GM23338 (cell line): ENCODE data around the gene MEGF8. TPM values are rescaled to one million over a fixed set of nuclear protein-coding genes. Genes with fewer than 3 reads are reported as not detected.

ENCODE experiments used
- ATAC-seq: fragments of 200-7000 bp; cut with Tn5 transposase; 3 replicates; pipeline ENCODE4 v1.9.1; 2020
- DNase-seq: peaks from one replicate; pipeline ENCODE4 v3.0.0-alpha.2; 2015; ENCODE audit warnings: low spot score
- H2AFZ ChIP-seq: fragments of 200-600 bp; sonication (generic); 2 replicates; pipeline ENCODE4 v1.8.0; 2016; ENCODE audit warnings: antibody characterized with exemption, mild to moderate bottlenecking, moderate library complexity
- H3F3A ChIP-seq: fragments of 200-600 bp; sonication (generic); replicated peaks from 2 replicates; pipeline ENCODE4 v1.8.0; 2017; ENCODE audit warnings: antibody characterized with exemption, mixed run types, low read depth
- H3K27ac ChIP-seq: fragments of 200-600 bp; sonication (generic); 2 replicates; pipeline ENCODE4 v1.6.1; 2016; ENCODE audit warnings: low read depth
- H3K27me3 ChIP-seq: fragments of 200-600 bp; sonication (generic); 2 replicates; pipeline ENCODE4 v1.8.0; 2016; ENCODE audit warnings: mild to moderate bottlenecking, mixed run types, moderate library complexity; ENCODE audit not compliant: insufficient read depth
- H3K36me3 ChIP-seq: fragments of 200-600 bp; sonication (generic); 2 replicates; pipeline ENCODE4 v1.8.0; 2016; ENCODE audit warnings: mild to moderate bottlenecking; ENCODE audit not compliant: insufficient read depth
- H3K4me1 ChIP-seq: fragments of 200-600 bp; sonication (generic); 2 replicates; pipeline ENCODE4 v1.8.0; 2016; ENCODE audit warnings: mild to moderate bottlenecking, moderate library complexity; ENCODE audit not compliant: insufficient read depth
- H3K4me2 ChIP-seq: fragments of 200-600 bp; sonication (generic); 2 replicates; pipeline ENCODE4 v1.7.1; 2017; ENCODE audit warnings: mixed run types
- H3K4me3 ChIP-seq: fragments of 200-600 bp; sonication (generic); 2 replicates; pipeline ENCODE4 v1.6.1; 2016; ENCODE audit warnings: mixed run types
- H3K79me2 ChIP-seq: fragments of 200-600 bp; sonication (generic); replicated peaks from 2 replicates; pipeline ENCODE4 v1.8.0; 2017; ENCODE audit warnings: mild to moderate bottlenecking; ENCODE audit not compliant: insufficient read depth
- H3K9me2 ChIP-seq: fragments of 200-600 bp; sonication (generic); 2 replicates; pipeline ENCODE4 v1.8.0; 2017; ENCODE audit not compliant: insufficient read depth
- H4K20me1 ChIP-seq: fragments of 200-600 bp; sonication (generic); replicated peaks from 2 replicates; pipeline ENCODE4 v1.8.0; 2017; ENCODE audit warnings: mild to moderate bottlenecking; ENCODE audit not compliant: insufficient read depth
- H3K27ac Mint-ChIP-seq: 2 replicates; pipeline ENCODE4 v1.8.0; 2020; ENCODE audit warnings: inconsistent platforms, mild to moderate bottlenecking, moderate library complexity, mixed read lengths
- H3K27me3 Mint-ChIP-seq: 3 replicates; pipeline ENCODE4 v1.8.0; 2022; ENCODE audit warnings: low read depth, mild to moderate bottlenecking, moderate library complexity, mixed read lengths, inconsistent platforms; ENCODE audit not compliant: insufficient read depth, poor library complexity
- H3K36me3 Mint-ChIP-seq: 3 replicates; pipeline ENCODE4 v1.8.0; 2021; ENCODE audit warnings: low read depth, mild to moderate bottlenecking, inconsistent platforms, moderate library complexity, mixed read lengths
- H3K4me1 Mint-ChIP-seq: 3 replicates; pipeline ENCODE4 v1.8.0; 2020; ENCODE audit warnings: mild to moderate bottlenecking, inconsistent platforms, mixed read lengths
- H3K4me3 Mint-ChIP-seq: 3 replicates; pipeline ENCODE4 v1.8.0; 2021; ENCODE audit warnings: moderate library complexity, mild to moderate bottlenecking, inconsistent platforms, mixed read lengths
- H3K9me3 Mint-ChIP-seq: 3 replicates; pipeline ENCODE4 v1.8.0; 2020; ENCODE audit warnings: moderate library complexity, mild to moderate bottlenecking, inconsistent platforms, mixed read lengths
- CREB1 ChIP-seq: fragments of 250-450 bp; sonication (Bioruptor Pico); IDR thresholded peaks from 2 replicates; pipeline ENCODE4 v1.5.0; 2020; ENCODE audit warnings: low read depth, mild to moderate bottlenecking, moderate library complexity
- ETS1 ChIP-seq: IDR thresholded peaks from 2 replicates; pipeline ENCODE4 v1.6.1; 2016; ENCODE audit warnings: antibody characterized with exemption
- EZH2 ChIP-seq: fragments of 200-600 bp; sonication (generic); IDR thresholded peaks from one replicate; pipeline ENCODE4 v1.8.0; 2017; ENCODE audit warnings: antibody characterized with exemption, mild to moderate bottlenecking, low read depth; ENCODE audit not compliant: unreplicated experiment
- JUNB ChIP-seq: IDR thresholded peaks from one replicate; pipeline ENCODE4 v1.6.1; 2016; ENCODE audit warnings: antibody characterized with exemption; ENCODE audit not compliant: unreplicated experiment
- ZNF462 ChIP-seq: fragments of 250-450 bp; sonication (Bioruptor Pico); IDR thresholded peaks from 2 replicates; pipeline ENCODE4 v1.5.0; 2020; ENCODE audit warnings: mild to moderate bottlenecking, moderate library complexity
- polyA plus RNA-seq: library from polyadenylated mRNA; unstranded; fragments of >200 nt; fragmentation: Nextera tagmentation; extraction: Ambion mirVana; gene quantifications from 2 replicates; pipeline ENCODE4 v1.2.1, GENCODE V29; 2016
- total RNA-seq: library from RNA; depleted of rRNA; stranded (reverse); fragments of >200 nt; shearing (Covaris generic); gene quantifications from 2 replicates; pipeline ENCODE4 v1.2.3, GENCODE V29; 2014
- TF ChIP-seq, protein P1 (sequence below), 2 experiments: fragments of 200-600 bp in 1 of 2; sonication (generic) in 1 of 2; conservative IDR thresholded peaks; 2 replicates each; pipeline versions ENCODE4 v1.5.1 to v1.6.1; 2016 to 2017; ENCODE audit warnings: antibody characterized with exemption in 2 of 2, low read depth in 2 of 2, mild to moderate bottlenecking in 2 of 2, moderate library complexity in 1 of 2

Gene MEGF8
- total and polyA plus RNA-seq, 2 experiments from 2014 or later = 6.2 to 40.5 TPM

- H3K36me3 Mint-ChIP-seq = peaks cover 9% of the 10 kb centered on the region; the same call in 2 of the 3 replicates
- DNase-seq (peak; percentile 61), ATAC-seq (peak; percentile 11)
- Histone ChIP-seq H3K79me2 (no peaks in the 10 kb centered on the region), H3K27me3 (peaks cover 48% of the 10 kb centered on the region), H2AFZ (no peak overlapping the region; the same call in 1 of the 2 replicates), H3K4me2 (peak overlapping the region; percentile 95), H3K27ac (no peak overlapping the region), H3K9me2 (peaks cover 4% of the 10 kb centered on the region; the same call in 1 of the 2 replicates), H3F3A (peaks cover 25% of the 10 kb centered on the region), H3K4me1 (peaks cover 5% of the 10 kb centered on the region; the same call in 1 of the 2 replicates), H3K36me3 (no peaks in the 10 kb centered on the region), H3K4me3 (peak overlapping the region; percentile 86), H4K20me1 (peaks cover 18% of the 10 kb centered on the region; the same call in 1 of the 2 replicates)
- peak overlapping the region; percentile 94 for H3K4me3 Mint-ChIP-seq
- H3K4me1 Mint-ChIP-seq = peaks cover 30% of the 10 kb centered on the region
- no peak overlapping the region for H3K27ac Mint-ChIP-seq
- peaks cover 72% of the 10 kb centered on the region for H3K27me3 Mint-ChIP-seq
- TF ChIP-seq, protein P1, sequence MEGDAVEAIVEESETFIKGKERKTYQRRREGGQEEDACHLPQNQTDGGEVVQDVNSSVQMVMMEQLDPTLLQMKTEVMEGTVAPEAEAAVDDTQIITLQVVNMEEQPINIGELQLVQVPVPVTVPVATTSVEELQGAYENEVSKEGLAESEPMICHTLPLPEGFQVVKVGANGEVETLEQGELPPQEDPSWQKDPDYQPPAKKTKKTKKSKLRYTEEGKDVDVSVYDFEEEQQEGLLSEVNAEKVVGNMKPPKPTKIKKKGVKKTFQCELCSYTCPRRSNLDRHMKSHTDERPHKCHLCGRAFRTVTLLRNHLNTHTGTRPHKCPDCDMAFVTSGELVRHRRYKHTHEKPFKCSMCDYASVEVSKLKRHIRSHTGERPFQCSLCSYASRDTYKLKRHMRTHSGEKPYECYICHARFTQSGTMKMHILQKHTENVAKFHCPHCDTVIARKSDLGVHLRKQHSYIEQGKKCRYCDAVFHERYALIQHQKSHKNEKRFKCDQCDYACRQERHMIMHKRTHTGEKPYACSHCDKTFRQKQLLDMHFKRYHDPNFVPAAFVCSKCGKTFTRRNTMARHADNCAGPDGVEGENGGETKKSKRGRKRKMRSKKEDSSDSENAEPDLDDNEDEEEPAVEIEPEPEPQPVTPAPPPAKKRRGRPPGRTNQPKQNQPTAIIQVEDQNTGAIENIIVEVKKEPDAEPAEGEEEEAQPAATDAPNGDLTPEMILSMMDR (conservative IDR thresholded peaks at IDR 0.05; ENCODE audit: low read depth in 2 of 2) = no peak
- TF ChIP-seq CREB1 (CRISPR knock-in tag) (no peak), EZH2 (peak; percentile 32), JUNB (no peak), ETS1 (no peak), ZNF462 (CRISPR knock-in tag) (no peak)
- peaks cover 7% of the 10 kb centered on the region; the same call in 2 of the 3 replicates for H3K9me3 Mint-ChIP-seq
These were observed 97.5 kb downstream of the MEGF8 start for GRCh38 chr19:42422901-42423461.
